Suprapubic skin (tissue), 4 donors: ENCODE results near the gene BBOF1.

Experiments
- EP300 ChIP-seq: sonication (generic); formaldehyde crosslinking; IDR thresholded peaks from one replicate; pipeline ENCODE4 v1.6.1; 2017; ENCODE audit warnings: antibody characterized with exemption
- POLR2A ChIP-seq, 2 donors: fragments of 450-650 bp; IDR thresholded peaks; one replicate each; pipeline ENCODE4 v1.6.1; 2017; ENCODE audit warnings: antibody characterized with exemption in 2 of 2, mild to moderate bottlenecking in 2 of 2, moderate library complexity in 2 of 2
- POLR2AphosphoS5 ChIP-seq, 3 donors: sonication (generic); formaldehyde crosslinking; IDR thresholded peaks; one replicate each; pipeline ENCODE4 v1.6.1; 2017; ENCODE audit warnings: antibody characterized with exemption in 3 of 3
- TF ChIP-seq, protein P1 (sequence below), 2 donors: fragments of 200-600 bp in 1 of 2; fragments of 450-650 bp in 1 of 2; sonication (generic) in 1 of 2; IDR thresholded peaks; one replicate each; pipeline ENCODE4 v1.5.1; 2016 to 2019; ENCODE audit warnings: antibody characterized with exemption in 2 of 2, mild to moderate bottlenecking in 1 of 2, moderate library complexity in 1 of 2

DNA sequence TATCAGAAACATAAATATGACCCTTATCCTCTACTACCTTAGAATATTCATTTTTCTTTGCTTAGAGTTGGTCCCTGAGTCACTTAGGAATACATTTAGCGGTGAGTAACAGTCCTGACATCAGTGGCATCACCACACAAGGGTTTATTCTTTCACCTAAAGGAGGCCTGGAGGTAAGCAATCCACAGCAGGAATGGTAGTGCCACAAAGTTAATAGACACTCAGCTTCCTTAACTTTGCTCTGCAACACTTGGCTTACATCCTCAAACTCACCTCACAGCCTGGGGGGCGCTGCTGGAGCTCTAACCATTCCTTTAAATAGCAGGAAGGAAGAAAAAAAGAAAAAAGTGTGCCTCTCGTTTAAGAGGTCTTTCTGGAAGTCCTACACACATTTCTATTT is 29.1 kb downstream of the BBOF1 start:
- TF ChIP-seq, protein P1, sequence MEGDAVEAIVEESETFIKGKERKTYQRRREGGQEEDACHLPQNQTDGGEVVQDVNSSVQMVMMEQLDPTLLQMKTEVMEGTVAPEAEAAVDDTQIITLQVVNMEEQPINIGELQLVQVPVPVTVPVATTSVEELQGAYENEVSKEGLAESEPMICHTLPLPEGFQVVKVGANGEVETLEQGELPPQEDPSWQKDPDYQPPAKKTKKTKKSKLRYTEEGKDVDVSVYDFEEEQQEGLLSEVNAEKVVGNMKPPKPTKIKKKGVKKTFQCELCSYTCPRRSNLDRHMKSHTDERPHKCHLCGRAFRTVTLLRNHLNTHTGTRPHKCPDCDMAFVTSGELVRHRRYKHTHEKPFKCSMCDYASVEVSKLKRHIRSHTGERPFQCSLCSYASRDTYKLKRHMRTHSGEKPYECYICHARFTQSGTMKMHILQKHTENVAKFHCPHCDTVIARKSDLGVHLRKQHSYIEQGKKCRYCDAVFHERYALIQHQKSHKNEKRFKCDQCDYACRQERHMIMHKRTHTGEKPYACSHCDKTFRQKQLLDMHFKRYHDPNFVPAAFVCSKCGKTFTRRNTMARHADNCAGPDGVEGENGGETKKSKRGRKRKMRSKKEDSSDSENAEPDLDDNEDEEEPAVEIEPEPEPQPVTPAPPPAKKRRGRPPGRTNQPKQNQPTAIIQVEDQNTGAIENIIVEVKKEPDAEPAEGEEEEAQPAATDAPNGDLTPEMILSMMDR (IDR thresholded peaks at IDR 0.05): no peak
- TF ChIP-seq POLR2A (IDR thresholded peaks at IDR 0.05): no peak
- TF ChIP-seq EP300: no peak
- TF ChIP-seq POLR2AphosphoS5 (IDR thresholded peaks at IDR 0.05): no peak
